ENCODE measurements around the gene IL10RA.
"Not testable (repeated sequence)": the region's sequence is repeated elsewhere in the genome, so short reads cannot be mapped to it uniquely, and the experiment has no call there.

Gene IL10RA

GRCh38 chr11:118007563-118008270 is 21.5 kb downstream of the IL10RA start:
- DNase-seq (ENCODE audit: low read depth) = not testable (repeated sequence)

- no peak for DNase-seq (ENCODE audit: low read depth)
Measured at GRCh38 chr11:118008271-118008911, 22.2 kb downstream of the IL10RA start.

- no peak for DNase-seq (ENCODE audit: low read depth)
Measured at GRCh38 chr11:118009864-118010737, 23.9 kb downstream of the IL10RA start.

- DNase-seq (ENCODE audit: low read depth) = no peak
Measured at GRCh38 chr11:118010738-118011461, 24.7 kb downstream of the IL10RA start.

GRCh38 chr11:118012083-118012669 is 26.0 kb downstream of the IL10RA start:
- DNase-seq (ENCODE audit: low read depth) = no peak

GRCh38 chr11:118014022-118014421 is 27.8 kb downstream of the IL10RA start:
- DNase-seq (ENCODE audit: low read depth) = no peak

- DNase-seq (ENCODE audit: low read depth) = no peak
Measured at GRCh38 chr11:118015385-118015841, 29.2 kb downstream of the IL10RA start.

- DNase-seq (ENCODE audit: low read depth) = no peak
Measured at GRCh38 chr11:118016104-118016503, 29.9 kb downstream of the IL10RA start.

GRCh38 chr11:118017111-118017510 is 30.9 kb downstream of the IL10RA start:
- no peak for DNase-seq (ENCODE audit: low read depth)

GRCh38 chr11:118017631-118018315 is 31.6 kb downstream of the IL10RA start:
- no peak for DNase-seq (ENCODE audit: low read depth)

- DNase-seq (ENCODE audit: low read depth) = no peak
Measured at GRCh38 chr11:118018401-118018800, 32.2 kb downstream of the IL10RA start.

GRCh38 chr11:118021146-118021545 is 35.0 kb downstream of the IL10RA start:
- DNase-seq (ENCODE audit: low read depth) = no peak

- DNase-seq (ENCODE audit: low read depth) = no peak
Measured at GRCh38 chr11:118027694-118028093, 41.5 kb downstream of the IL10RA start.

- DNase-seq (ENCODE audit: low read depth) = no peak
Measured at GRCh38 chr11:118028626-118029025, 42.4 kb downstream of the IL10RA start.

GRCh38 chr11:118033443-118033842 is 47.2 kb downstream of the IL10RA start:
- no peak for DNase-seq (ENCODE audit: low read depth)

- DNase-seq (ENCODE audit: low read depth) = no peak
Measured at GRCh38 chr11:118042141-118042540, 55.9 kb downstream of the IL10RA start.

- DNase-seq (ENCODE audit: low read depth) = no peak
Measured at GRCh38 chr11:118042796-118043195, 56.6 kb downstream of the IL10RA start.

GRCh38 chr11:118045191-118045590 is 59.0 kb downstream of the IL10RA start:
- no peak for DNase-seq (ENCODE audit: low read depth)

GRCh38 chr11:118046051-118046963 is 60.1 kb downstream of the IL10RA start:
- no peak for DNase-seq (ENCODE audit: low read depth)

Measured in stimulated activated CD8-positive, alpha-beta memory T cell treated with anti-CD3 and anti-CD28 coated beads, Interleukin-4, amount 100 ng/mL, for 24 hours (primary cell).